22Rv1 (cell line): Measurements from ENCODE around the gene DIP2C.

Source experiments
- ZFX ChIP-seq: fragments of 450-650 bp; IDR thresholded peaks from 2 replicates; pipeline ENCODE4 v1.6.1; 2017; ENCODE audit warnings: antibody characterized with exemption, borderline replicate concordance
- TF ChIP-seq, protein P1 (sequence below): fragments of 450-650 bp; IDR thresholded peaks from 2 replicates; pipeline ENCODE4 v1.5.1; 2017; ENCODE audit warnings: mild to moderate bottlenecking

DNA sequence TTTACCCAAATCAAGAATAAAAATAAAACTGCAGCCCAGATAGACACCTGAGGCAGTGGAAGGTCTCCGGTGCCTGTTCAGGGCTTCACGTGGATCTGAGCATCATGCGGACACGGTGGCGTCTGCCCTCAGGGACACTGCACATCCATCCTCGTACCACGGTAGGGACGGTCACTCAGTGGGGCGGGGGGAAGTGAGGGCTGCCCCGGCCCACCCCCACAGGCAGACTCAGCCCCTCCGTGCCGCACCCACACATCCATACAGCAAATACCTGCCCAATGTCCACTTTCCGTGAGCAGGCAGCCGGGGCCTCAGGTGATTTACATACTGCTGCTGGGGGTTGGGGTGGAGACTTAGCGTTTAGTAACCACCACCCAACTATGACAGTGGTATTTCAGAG, 207.8 kb downstream of the DIP2C start:
- TF ChIP-seq, protein P1, sequence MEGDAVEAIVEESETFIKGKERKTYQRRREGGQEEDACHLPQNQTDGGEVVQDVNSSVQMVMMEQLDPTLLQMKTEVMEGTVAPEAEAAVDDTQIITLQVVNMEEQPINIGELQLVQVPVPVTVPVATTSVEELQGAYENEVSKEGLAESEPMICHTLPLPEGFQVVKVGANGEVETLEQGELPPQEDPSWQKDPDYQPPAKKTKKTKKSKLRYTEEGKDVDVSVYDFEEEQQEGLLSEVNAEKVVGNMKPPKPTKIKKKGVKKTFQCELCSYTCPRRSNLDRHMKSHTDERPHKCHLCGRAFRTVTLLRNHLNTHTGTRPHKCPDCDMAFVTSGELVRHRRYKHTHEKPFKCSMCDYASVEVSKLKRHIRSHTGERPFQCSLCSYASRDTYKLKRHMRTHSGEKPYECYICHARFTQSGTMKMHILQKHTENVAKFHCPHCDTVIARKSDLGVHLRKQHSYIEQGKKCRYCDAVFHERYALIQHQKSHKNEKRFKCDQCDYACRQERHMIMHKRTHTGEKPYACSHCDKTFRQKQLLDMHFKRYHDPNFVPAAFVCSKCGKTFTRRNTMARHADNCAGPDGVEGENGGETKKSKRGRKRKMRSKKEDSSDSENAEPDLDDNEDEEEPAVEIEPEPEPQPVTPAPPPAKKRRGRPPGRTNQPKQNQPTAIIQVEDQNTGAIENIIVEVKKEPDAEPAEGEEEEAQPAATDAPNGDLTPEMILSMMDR: no peak
- no peak for TF ChIP-seq ZFX
